Neuronal stem cell (in vitro differentiated cells): ENCODE results near the gene TRNP1.

ENCODE experiments used
- DNase-seq: peaks from one replicate; pipeline ENCODE4 v3.0.0-alpha.2; 2013; ENCODE audit warnings: low spot score
- H2AFZ ChIP-seq: one replicate; pipeline ENCODE4 v1.6.1; 2013; ENCODE audit warnings: mild to moderate bottlenecking, low read length, inconsistent platforms
- H2AK5ac ChIP-seq: 2 replicates; pipeline ENCODE4 v1.6.1; 2013; ENCODE audit warnings: low read depth, mild to moderate bottlenecking, inconsistent platforms, low read length, moderate library complexity, mixed read lengths
- H2BK120ac ChIP-seq: 2 replicates; pipeline ENCODE4 v1.6.1; 2013; ENCODE audit warnings: low read depth, mild to moderate bottlenecking, inconsistent platforms, low read length, moderate library complexity, mixed read lengths
- H2BK12ac ChIP-seq: one replicate; pipeline ENCODE4 v1.6.1; 2013; ENCODE audit warnings: low read length, inconsistent platforms
- H2BK15ac ChIP-seq: 2 replicates; pipeline ENCODE4 v1.6.1; 2013; ENCODE audit warnings: mild to moderate bottlenecking, low read length, inconsistent platforms, mixed read lengths
- H2BK5ac ChIP-seq: one replicate; pipeline ENCODE4 v1.6.1; 2013; ENCODE audit warnings: inconsistent platforms, mild to moderate bottlenecking, low read length, moderate library complexity
- H3K14ac ChIP-seq: one replicate; pipeline ENCODE4 v1.6.1; 2013; ENCODE audit warnings: low read length, inconsistent platforms
- H3K18ac ChIP-seq: 2 replicates; pipeline ENCODE4 v1.6.1; 2013; ENCODE audit warnings: low read length, inconsistent platforms
- H3K23ac ChIP-seq: 2 replicates; pipeline ENCODE4 v1.6.1; 2013; ENCODE audit warnings: low read depth, mild to moderate bottlenecking, mixed read lengths, low read length, inconsistent platforms; ENCODE audit not compliant: poor library complexity
- H3K27ac ChIP-seq: replicated peaks from 3 replicates; pipeline ENCODE4 v1.5.1; 2013; ENCODE audit warnings: low read length, inconsistent platforms
- H3K27me3 ChIP-seq, 3 experiments: 2 replicates each; pipeline ENCODE4 v1.6.1; 2013; ENCODE audit warnings: low read length in 3 of 3, mild to moderate bottlenecking in 2 of 3, inconsistent platforms in 1 of 3, low read depth in 1 of 3, mixed read lengths in 1 of 3, moderate library complexity in 1 of 3; ENCODE audit not compliant: control insufficient read depth in 3 of 3, insufficient read depth in 3 of 3
- H3K36me3 ChIP-seq, 2 donors: replicated peaks in 1 of 2; 2 replicates each; pipeline ENCODE4 v1.6.1; 2013; ENCODE audit warnings: low read length in 2 of 2; ENCODE audit not compliant: control insufficient read depth in 2 of 2, insufficient read depth in 2 of 2
- H3K4ac ChIP-seq: 2 replicates; pipeline ENCODE4 v1.6.1; 2013; ENCODE audit warnings: inconsistent platforms, mild to moderate bottlenecking, low read length, moderate library complexity
- H3K4me1 ChIP-seq, 2 donors: 1 replicate in 1 of 2; 2 replicates in 1 of 2; pipeline ENCODE4 v1.6.1; 2013; ENCODE audit warnings: low read length in 2 of 2, low read depth in 1 of 2; ENCODE audit not compliant: control insufficient read depth in 2 of 2, insufficient read depth in 1 of 2
- H3K4me2 ChIP-seq: one replicate; pipeline ENCODE4 v1.6.1; 2013; ENCODE audit warnings: mild to moderate bottlenecking, low read length, inconsistent platforms; ENCODE audit not compliant: insufficient read depth, poor library complexity, severe bottlenecking
- H3K4me3 ChIP-seq, 2 donors: 2 replicates each; pipeline ENCODE4 v1.5.1; 2013; ENCODE audit warnings: low read length in 2 of 2, mild to moderate bottlenecking in 2 of 2, inconsistent platforms in 1 of 2, moderate library complexity in 1 of 2
- H3K79me1 ChIP-seq: one replicate; pipeline ENCODE4 v1.6.1; 2013; ENCODE audit warnings: low read depth, mild to moderate bottlenecking, inconsistent platforms, low read length, moderate library complexity
- H3K9ac ChIP-seq: one replicate; pipeline ENCODE4 v1.6.1; 2013; ENCODE audit warnings: mild to moderate bottlenecking, low read depth, low read length, inconsistent platforms; ENCODE audit not compliant: poor library complexity
- H3K9me3 ChIP-seq, 2 donors: replicated peaks in 1 of 2; 2 replicates each; pipeline versions ENCODE3 to v1.6.1; 2013; ENCODE audit warnings: low read length in 2 of 2, mild to moderate bottlenecking in 2 of 2, inconsistent platforms in 1 of 2, low read depth in 1 of 2, mixed read lengths in 1 of 2, moderate library complexity in 1 of 2; ENCODE audit not compliant: control insufficient read depth in 2 of 2, insufficient read depth in 1 of 2
- H4K8ac ChIP-seq: one replicate; pipeline ENCODE4 v1.6.1; 2013; ENCODE audit warnings: low read depth, mild to moderate bottlenecking, inconsistent platforms, low read length, moderate library complexity
- H4K91ac ChIP-seq: one replicate; pipeline ENCODE4 v1.6.1; 2013; ENCODE audit warnings: low read length, low read depth, mild to moderate bottlenecking, inconsistent platforms; ENCODE audit not compliant: poor library complexity
- WGBS, 2 donors: extraction: QIAGEN DNeasy Blood & Tissue Kit; methylation state at CpG; one replicate each; pipeline ENCODE4 v1.1.7; 2013; ENCODE audit warnings: missing lambda C conversion rate in 2 of 2, mixed read lengths in 1 of 2; ENCODE audit not compliant: insufficient read length in 2 of 2, insufficient replicate concordance in 1 of 2; ENCODE audit errors: extremely low coverage in 2 of 2; 5-methylcytosine and 5-hydroxymethylcytosine counted together

TRNP1 gene

GRCh38 chr1:26994020-26994786 lies 711 bp downstream of the TRNP1 start:
- Histone ChIP-seq H4K8ac (no peak overlapping the region), H3K79me1 (no peaks in the 10 kb centered on the region), H3K9ac (peak overlapping the region; percentile 88), H2BK5ac (no peak overlapping the region), H2AK5ac (no peak overlapping the region), H4K91ac (no peak overlapping the region), H3K4me3 (peak overlapping the region; percentile 55 to 81), H3K18ac (peak overlapping the region; percentile 92), H3K4me1 (peaks cover 11 to 29% of the 10 kb centered on the region in 2 donors), H2BK15ac (no peak overlapping the region), H3K27me3 (peaks cover 5 to 53% (median 16%) of the 10 kb centered on the region in 3 experiments), H3K36me3 (peaks cover 0 to 2% of the 10 kb centered on the region in 2 donors), H3K27ac (no peak overlapping the region), H3K4me2 (peak overlapping the region; percentile 96), H3K4ac (no peak overlapping the region), H2BK120ac (no peak overlapping the region), H3K9me3 (no peaks in the 10 kb centered on the region), H2BK12ac (no peak overlapping the region), H3K23ac (peak overlapping the region; percentile 100), H3K14ac (no peak overlapping the region), H2AFZ (peak overlapping the region; percentile 88)
- no peak for DNase-seq
- WGBS, 2 donors: no CpG with 5 or more reads among the region's 97 CpGs

- Histone ChIP-seq H2BK15ac (no peak overlapping the region), H2AK5ac (no peak overlapping the region), H3K9me3 (no peaks in the 10 kb centered on the region), H2BK12ac (no peak overlapping the region), H3K23ac (peak overlapping the region; percentile 6), H3K9ac (no peak overlapping the region), H2BK5ac (no peak overlapping the region), H4K8ac (no peak overlapping the region), H3K14ac (no peak overlapping the region), H3K4me2 (peak overlapping the region; percentile 96), H3K4ac (no peak overlapping the region), H3K27ac (no peak overlapping the region), H4K91ac (no peak overlapping the region), H2BK120ac (no peak overlapping the region), H3K79me1 (no peaks in the 10 kb centered on the region), H3K18ac (no peak overlapping the region), H3K4me3 (peak overlapping the region; percentile 55 to 81), H3K4me1 (peaks cover 18 to 37% of the 10 kb centered on the region in 2 donors), H3K36me3 (peaks cover 0 to 2% of the 10 kb centered on the region in 2 donors), H3K27me3 (peaks cover 5 to 53% (median 16%) of the 10 kb centered on the region in 3 experiments), H2AFZ (peak overlapping the region; percentile 88)
- DNase-seq: no peak
- no CpG with 5 or more reads among the region's 15 CpGs for WGBS, 2 donors
These were observed 1.5 kb downstream of the TRNP1 start for GRCh38 chr1:26994787-26995517.

DNA sequence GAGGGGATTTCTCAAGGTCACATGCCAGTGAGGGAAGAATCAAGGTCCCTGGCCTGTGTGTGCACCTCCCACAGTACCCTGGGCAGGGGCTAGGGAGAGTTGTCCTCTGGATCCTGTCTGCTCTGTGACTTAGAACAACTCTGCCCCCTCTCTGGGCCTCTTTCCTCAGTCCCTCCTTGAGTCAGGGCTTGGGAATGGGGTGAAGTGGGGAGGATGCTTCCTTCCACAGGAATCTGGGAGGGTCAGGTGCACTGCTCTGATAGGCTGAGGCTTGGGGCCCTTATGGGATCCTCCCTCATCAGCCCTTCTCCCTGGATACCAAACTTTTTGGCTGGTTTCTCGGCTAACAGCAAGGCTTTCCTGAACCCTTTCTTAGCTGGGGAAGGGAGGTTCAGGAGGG lies 2.5 kb downstream of the TRNP1 start:
- H4K8ac ChIP-seq: no peak overlapping the region
- H3K18ac ChIP-seq: no peak overlapping the region
- no peak overlapping the region for H2AK5ac ChIP-seq
- H3K23ac ChIP-seq: no peak overlapping the region
- no peak overlapping the region for H3K27ac ChIP-seq
- H2AFZ ChIP-seq: no peak overlapping the region
- no peak overlapping the region for H2BK12ac ChIP-seq
- no peak overlapping the region for H2BK15ac ChIP-seq
- no CpG with 5 or more reads among the region's 1 CpG for WGBS, 2 donors
- H3K9ac ChIP-seq: no peak overlapping the region
- no peak overlapping the region for H2BK120ac ChIP-seq
- H2BK5ac ChIP-seq: no peak overlapping the region
- no peak overlapping the region for H3K4ac ChIP-seq
- no peak for DNase-seq
- no peak overlapping the region for H3K4me3 ChIP-seq
- peaks cover 24 to 47% of the 10 kb centered on the region in 2 donors for H3K4me1 ChIP-seq
- H3K4me2 ChIP-seq: no peak overlapping the region
- no peak overlapping the region for H4K91ac ChIP-seq
- H3K36me3 ChIP-seq: peaks cover 0 to 2% of the 10 kb centered on the region in 2 donors
- H3K14ac ChIP-seq: no peak overlapping the region
- peaks cover 5 to 52% (median 11%) of the 10 kb centered on the region in 3 experiments for H3K27me3 ChIP-seq
- no peaks in the 10 kb centered on the region for H3K79me1 ChIP-seq
- H3K9me3 ChIP-seq: no peaks in the 10 kb centered on the region

GRCh38 chr1:26996665-26997064 lies 3.2 kb downstream of the TRNP1 start:
- Histone ChIP-seq H3K23ac (no peak overlapping the region), H3K18ac (no peak overlapping the region), H2AFZ (no peak overlapping the region), H3K9ac (no peak overlapping the region), H4K8ac (no peak overlapping the region), H3K4me1 (peaks cover 25 to 48% of the 10 kb centered on the region in 2 donors), H4K91ac (no peak overlapping the region), H3K4me2 (no peak overlapping the region), H3K79me1 (no peaks in the 10 kb centered on the region), H2BK5ac (no peak overlapping the region), H2BK12ac (no peak overlapping the region), H3K4me3 (no peak overlapping the region), H3K9me3 (no peaks in the 10 kb centered on the region), H3K36me3 (peaks cover 0 to 2% of the 10 kb centered on the region in 2 donors), H3K4ac (no peak overlapping the region), H2BK15ac (no peak overlapping the region), H2AK5ac (peak overlapping the region; percentile 16), H2BK120ac (no peak overlapping the region), H3K14ac (no peak overlapping the region), H3K27me3 (peaks cover 4 to 46% (median 5%) of the 10 kb centered on the region in 3 experiments), H3K27ac (no peak overlapping the region)
- no CpG with 5 or more reads among the region's 4 CpGs for WGBS, 2 donors
- DNase-seq: no peak
